GM12874 (cell line): ENCODE results near the gene MTURN.

Source experiments
- TF ChIP-seq, protein P1 (sequence below): IDR thresholded peaks from 2 replicates; pipeline ENCODE4 v1.5.1; 2011; ENCODE audit warnings: low read depth, mild to moderate bottlenecking, control low read depth, low read length, moderate library complexity; ENCODE audit not compliant: insufficient read depth

The MTURN gene

DNA sequence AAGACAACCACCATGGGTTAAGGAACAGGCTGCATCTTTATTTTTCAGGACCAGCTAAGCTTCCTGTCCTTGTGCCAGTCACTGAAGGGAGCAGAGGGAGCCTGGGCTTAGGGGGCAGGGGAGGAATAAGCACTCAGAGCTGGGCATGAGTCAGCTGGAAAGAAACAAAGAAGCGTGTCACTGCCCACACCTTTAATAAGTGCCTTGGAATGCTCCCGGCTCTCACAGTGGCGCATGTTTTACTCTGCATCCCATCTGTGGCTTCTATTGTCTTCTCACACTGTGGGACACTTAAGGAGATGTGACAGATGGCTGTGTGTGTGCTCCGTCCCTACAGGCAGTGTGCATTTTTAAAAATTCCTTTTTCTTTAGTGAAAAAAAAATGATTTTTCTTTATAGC, 71.7 kb downstream of the MTURN start:
- TF ChIP-seq, protein P1, sequence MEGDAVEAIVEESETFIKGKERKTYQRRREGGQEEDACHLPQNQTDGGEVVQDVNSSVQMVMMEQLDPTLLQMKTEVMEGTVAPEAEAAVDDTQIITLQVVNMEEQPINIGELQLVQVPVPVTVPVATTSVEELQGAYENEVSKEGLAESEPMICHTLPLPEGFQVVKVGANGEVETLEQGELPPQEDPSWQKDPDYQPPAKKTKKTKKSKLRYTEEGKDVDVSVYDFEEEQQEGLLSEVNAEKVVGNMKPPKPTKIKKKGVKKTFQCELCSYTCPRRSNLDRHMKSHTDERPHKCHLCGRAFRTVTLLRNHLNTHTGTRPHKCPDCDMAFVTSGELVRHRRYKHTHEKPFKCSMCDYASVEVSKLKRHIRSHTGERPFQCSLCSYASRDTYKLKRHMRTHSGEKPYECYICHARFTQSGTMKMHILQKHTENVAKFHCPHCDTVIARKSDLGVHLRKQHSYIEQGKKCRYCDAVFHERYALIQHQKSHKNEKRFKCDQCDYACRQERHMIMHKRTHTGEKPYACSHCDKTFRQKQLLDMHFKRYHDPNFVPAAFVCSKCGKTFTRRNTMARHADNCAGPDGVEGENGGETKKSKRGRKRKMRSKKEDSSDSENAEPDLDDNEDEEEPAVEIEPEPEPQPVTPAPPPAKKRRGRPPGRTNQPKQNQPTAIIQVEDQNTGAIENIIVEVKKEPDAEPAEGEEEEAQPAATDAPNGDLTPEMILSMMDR, result no peak

DNA sequence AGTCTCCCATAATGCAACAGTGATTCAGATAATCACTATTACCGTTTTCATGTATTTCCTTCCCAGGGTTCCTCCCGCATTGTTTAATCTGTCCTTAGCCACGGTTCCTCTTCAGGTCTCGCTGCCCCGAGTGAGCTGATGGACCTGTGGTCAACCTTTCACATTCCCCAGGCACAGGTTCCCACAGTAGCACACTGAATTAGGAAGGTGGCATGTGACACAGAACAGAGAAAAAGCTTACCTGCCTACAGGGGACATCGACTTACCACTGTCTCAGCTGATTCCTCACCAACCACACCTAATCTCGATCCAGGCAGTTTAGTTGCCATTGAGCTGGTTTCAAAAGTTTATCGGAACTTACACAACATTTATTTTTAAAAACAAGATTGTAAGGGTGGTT, 72.2 kb downstream of the MTURN start:
- TF ChIP-seq, protein P1, result no peak

DNA sequence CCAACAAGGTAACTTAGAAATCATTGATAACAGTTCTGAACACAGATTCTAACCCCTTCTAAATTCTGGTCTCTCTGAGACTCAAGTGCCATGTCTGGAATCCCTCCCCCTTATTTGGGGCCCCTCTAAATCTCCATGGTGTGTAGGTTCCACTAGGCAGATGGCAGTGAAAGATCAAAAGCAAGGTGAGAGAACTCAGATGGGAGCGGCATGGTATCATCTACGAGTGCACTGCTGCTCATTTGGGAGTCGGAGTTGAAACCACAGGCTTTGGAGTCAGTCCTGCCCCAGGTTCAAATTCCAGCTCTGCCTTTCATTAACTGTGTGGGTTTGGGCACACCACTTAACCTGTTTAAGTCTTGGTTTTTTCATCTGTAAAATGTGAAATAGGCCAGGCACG, 72.6 kb downstream of the MTURN start:
- TF ChIP-seq, protein P1, result no peak

DNA sequence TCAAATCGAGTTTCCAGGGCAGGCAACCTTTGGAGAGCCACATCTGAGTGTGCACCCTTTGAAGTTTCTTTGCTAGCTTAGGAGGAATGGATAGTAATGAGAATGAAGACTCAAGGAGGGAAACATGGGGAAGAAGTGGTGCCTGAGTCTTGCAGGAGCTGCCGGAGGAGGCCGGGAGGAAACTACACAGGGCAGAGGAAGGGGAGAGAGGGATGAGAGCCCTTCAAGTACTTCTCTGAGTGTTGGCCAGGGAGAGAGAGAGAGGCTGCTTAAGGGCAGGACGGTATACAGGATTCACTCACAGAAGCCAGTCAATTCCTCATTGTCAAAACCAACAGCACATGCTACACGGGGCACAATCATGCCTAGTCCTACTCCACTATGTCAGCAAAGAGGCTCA, 75.2 kb downstream of the MTURN start:
- TF ChIP-seq, protein P1, result no peak
